Ovary (tissue), 3 donors: ENCODE results near the gene RAB3IL1.

ENCODE experiments used
- CTCF ChIP-seq, 3 donors: fragments of 450-650 bp in 2 of 3; fragments of 200-600 bp in 1 of 3; IDR thresholded peaks; one replicate each; pipeline versions ENCODE4 v1.5.1 to v1.8.0; 2016 to 2022; ENCODE audit warnings: antibody characterized with exemption in 3 of 3, mild to moderate bottlenecking in 1 of 3
- EP300 ChIP-seq: sonication (generic); formaldehyde crosslinking; IDR thresholded peaks from one replicate; pipeline ENCODE4 v1.6.1; 2017; ENCODE audit warnings: antibody characterized with exemption
- POLR2A ChIP-seq: fragments of 450-650 bp; IDR thresholded peaks from one replicate; pipeline ENCODE4 v1.6.1; 2017; ENCODE audit warnings: antibody characterized with exemption, mild to moderate bottlenecking, moderate library complexity
- donor health status: DM: no; HTN: no; CAD: no.

- TF ChIP-seq EP300 (no peak), CTCF (IDR thresholded peaks at IDR 0.05) (no peak), POLR2A (no peak)
These were observed 49.4 kb upstream of the RAB3IL1 start for GRCh38 chr11:61966734-61967115.
